Breast epithelium (tissue), 3 donors: ENCODE results near the gene MPZ.
"Not testable (repeated sequence)": the region's sequence is repeated elsewhere in the genome, so short reads cannot be mapped to it uniquely, and the experiment has no call there.

Source experiments
- POLR2A ChIP-seq: fragments of 450-650 bp; IDR thresholded peaks from one replicate; pipeline ENCODE4 v1.6.1; 2016; ENCODE audit warnings: antibody characterized with exemption, mild to moderate bottlenecking, moderate library complexity
- POLR2AphosphoS5 ChIP-seq, 3 donors: sonication (generic); formaldehyde crosslinking; IDR thresholded peaks; one replicate each; pipeline ENCODE4 v1.6.1; 2017; ENCODE audit warnings: antibody characterized with exemption in 3 of 3
- TF ChIP-seq, protein P1 (sequence below), 3 donors: fragments of 450-650 bp; IDR thresholded peaks; one replicate each; pipeline ENCODE4 v1.5.1; 2016 to 2017; ENCODE audit warnings: antibody characterized with exemption in 3 of 3, mild to moderate bottlenecking in 3 of 3, moderate library complexity in 3 of 3

DNA sequence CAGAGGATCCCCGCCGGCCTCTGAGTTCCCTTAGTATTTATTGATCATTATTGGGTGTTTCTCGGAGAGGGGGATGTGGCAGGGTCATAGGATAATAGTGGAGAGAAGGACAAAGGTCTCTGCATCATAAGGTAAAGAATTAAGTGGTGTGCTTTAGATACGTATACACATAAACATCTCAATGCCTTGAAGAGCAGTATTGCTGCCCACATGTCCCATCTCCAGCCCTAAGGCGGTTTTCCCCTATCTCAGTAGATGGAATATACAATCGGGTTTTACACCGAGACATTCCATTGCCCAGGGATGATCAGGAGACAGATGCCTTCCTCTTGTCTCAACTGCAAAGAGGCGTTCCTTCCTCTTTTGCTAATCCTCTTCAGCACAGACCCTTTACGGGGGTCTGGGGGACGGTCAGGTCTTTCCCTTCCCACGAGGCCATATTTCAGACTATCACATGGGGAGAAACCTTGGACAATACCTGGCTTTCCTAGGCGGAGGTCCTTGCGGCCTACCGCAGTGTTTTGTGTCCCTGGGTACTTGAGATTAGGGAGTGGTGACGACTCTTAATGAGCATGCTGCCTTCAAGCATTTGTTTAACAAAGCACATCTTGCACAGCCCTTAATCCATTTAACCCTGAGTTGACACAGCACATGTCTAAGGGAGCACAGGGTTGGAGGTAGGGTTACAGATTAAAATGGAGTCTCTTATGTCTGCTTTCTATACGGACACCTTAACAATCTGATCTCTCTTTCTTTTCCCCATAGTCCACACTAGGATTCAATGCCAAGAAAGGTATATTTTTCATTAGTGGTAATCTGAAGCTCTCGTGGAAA, 6.3 kb upstream of the MPZ start:
- TF ChIP-seq, protein P1, sequence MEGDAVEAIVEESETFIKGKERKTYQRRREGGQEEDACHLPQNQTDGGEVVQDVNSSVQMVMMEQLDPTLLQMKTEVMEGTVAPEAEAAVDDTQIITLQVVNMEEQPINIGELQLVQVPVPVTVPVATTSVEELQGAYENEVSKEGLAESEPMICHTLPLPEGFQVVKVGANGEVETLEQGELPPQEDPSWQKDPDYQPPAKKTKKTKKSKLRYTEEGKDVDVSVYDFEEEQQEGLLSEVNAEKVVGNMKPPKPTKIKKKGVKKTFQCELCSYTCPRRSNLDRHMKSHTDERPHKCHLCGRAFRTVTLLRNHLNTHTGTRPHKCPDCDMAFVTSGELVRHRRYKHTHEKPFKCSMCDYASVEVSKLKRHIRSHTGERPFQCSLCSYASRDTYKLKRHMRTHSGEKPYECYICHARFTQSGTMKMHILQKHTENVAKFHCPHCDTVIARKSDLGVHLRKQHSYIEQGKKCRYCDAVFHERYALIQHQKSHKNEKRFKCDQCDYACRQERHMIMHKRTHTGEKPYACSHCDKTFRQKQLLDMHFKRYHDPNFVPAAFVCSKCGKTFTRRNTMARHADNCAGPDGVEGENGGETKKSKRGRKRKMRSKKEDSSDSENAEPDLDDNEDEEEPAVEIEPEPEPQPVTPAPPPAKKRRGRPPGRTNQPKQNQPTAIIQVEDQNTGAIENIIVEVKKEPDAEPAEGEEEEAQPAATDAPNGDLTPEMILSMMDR (IDR thresholded peaks at IDR 0.05), result not testable (repeated sequence)
- TF ChIP-seq POLR2A; POLR2AphosphoS5 (IDR thresholded peaks at IDR 0.05): not testable (repeated sequence)
